Epithelial cell of proximal tubule (primary cell): Measurements from ENCODE around the gene DEGS1. TPM values are rescaled to one million over a fixed set of nuclear protein-coding genes. Genes with fewer than 3 reads are reported as not detected.

Experiments used
- DNase-seq: peaks from one replicate; pipeline ENCODE4 v3.0.0-alpha.2; 2011; ENCODE audit warnings: low read depth
- H3K4me3 ChIP-seq: 2 replicates; pipeline ENCODE4 v1.5.1; 2011; ENCODE audit warnings: low read depth, mild to moderate bottlenecking, low read length
- CTCF ChIP-seq: conservative IDR thresholded peaks from 2 replicates; pipeline ENCODE4 v1.5.1; 2012; ENCODE audit warnings: low read depth, mild to moderate bottlenecking, low read length
- total RNA-seq: library from RNA; depleted of rRNA; stranded (reverse); fragments of >200 nt; gene quantifications from 2 replicates; pipeline ENCODE4 v1.2.3, GENCODE V29; 2015

DEGS1 gene
- total RNA-seq, 1 donor from 2014 or later = 90.5 TPM

DNA sequence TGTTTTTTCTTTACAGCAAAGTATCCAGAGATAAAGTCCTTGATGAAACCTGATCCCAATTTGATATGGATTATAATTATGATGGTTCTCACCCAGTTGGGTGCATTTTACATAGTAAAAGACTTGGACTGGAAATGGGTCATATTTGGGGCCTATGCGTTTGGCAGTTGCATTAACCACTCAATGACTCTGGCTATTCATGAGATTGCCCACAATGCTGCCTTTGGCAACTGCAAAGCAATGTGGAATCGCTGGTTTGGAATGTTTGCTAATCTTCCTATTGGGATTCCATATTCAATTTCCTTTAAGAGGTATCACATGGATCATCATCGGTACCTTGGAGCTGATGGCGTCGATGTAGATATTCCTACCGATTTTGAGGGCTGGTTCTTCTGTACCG is 6.5 kb downstream of the DEGS1 start:
- H3K4me3 ChIP-seq = no peak overlapping the region
- no peak for DNase-seq
- no peak for TF ChIP-seq CTCF

- no peak for DNase-seq
- TF ChIP-seq CTCF = no peak
These were observed 9.2 kb downstream of the DEGS1 start for GRCh38 chr1:224192082-224192788.

DNA sequence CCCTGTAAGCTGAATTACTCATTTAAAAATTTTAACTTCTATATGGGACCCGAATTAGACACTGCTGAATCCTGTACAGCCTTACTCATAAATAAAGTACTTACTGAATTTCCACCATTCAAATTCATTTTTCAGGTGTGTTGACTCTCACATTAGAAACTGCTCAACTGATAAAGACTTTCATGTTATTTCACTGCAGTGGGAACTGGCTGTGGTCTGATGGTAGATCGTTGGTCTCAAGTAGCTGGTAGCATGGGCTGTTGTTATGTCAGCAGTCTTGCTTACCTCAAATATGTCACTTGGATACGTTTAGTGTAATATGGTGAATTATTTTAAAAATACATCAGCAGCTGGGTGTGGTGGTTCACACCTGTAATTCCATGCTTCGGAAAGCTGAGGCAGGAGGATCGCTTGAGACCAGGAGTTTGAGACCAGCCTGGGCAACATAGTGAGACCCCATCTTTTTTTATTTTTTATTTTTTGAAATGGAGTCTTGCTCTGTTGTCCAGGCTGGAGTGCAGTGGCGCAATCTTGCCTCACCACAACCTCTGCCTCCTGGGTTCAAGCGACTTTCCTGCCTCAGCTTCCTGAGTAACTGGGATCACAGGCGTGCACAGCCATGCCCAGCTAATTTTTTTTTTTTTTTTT is 10.4 kb downstream of the DEGS1 start:
- no peak for TF ChIP-seq CTCF
- H3K4me3 ChIP-seq = no peak overlapping the region
- DNase-seq = no peak

More at GRCh38 chr1:224192082-224192788, 9.2 kb downstream of the DEGS1 start:
- H3K4me3 ChIP-seq = no peak overlapping the region

DNA sequence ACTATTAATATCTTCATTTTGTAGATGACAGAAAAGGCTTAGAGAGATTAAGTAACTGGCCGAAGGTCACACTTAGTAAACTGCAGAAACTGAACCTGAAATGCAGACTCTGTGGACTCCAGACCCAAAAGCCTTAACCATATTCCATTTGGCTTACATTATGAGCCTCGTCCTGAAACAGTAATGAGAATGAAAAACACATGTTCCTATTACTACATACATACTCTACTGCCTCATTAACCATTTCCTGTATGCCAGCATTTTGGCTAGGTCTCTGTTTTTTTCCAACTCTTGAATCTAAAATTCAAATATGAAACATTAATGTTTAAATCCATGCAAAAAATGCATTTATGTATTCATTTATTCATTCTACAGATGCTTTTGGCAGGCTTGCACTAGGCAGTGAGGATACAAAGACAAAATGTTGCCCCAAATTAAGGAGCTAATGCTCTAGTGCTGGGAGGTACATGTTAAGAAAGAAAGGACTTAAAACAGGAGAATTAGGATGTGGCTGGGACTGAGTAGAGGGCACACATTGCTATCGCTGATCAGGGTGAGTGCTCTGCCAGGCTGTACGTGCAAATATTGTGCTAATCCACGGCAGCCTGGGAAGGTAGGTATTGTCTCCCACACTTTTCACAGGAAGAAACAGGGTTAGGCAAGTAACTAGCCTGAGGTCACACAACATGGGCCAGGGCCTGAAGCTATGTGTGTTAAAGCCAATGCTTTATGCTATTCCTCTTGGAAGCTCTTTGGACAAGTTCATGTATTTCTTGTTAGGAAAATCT is 14.0 kb downstream of the DEGS1 start:
- no peak for TF ChIP-seq CTCF
- no peak for DNase-seq
- no peak overlapping the region for H3K4me3 ChIP-seq

GRCh38 chr1:224198572-224198971 is 15.5 kb downstream of the DEGS1 start:
- DNase-seq = no peak
- H3K4me3 ChIP-seq = no peak overlapping the region
- no peak for TF ChIP-seq CTCF

DNA sequence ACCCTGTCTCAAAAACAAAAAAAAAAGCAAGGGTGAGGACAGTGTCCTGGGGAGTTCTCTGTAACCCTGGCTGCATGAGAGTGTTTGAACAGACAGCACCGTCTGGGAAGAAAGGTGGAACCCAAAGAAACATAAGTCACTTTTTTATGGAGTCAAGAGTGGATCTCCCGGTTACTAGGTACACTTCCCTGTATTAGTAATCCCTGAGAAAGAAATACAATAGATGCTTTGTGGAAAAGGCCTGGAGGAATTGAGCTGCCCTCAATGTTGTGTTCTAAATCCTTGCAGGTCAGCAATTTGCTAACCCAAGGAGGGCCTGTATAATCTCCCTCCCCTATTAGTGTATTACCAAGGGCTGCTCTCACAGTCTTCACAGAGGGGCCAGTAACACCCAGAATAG is 16.6 kb downstream of the DEGS1 start:
- DNase-seq = no peak
- TF ChIP-seq CTCF = no peak
- no peak overlapping the region for H3K4me3 ChIP-seq
